ENCODE data around the gene AP3B1.

GRCh38 chr5:78265163-78265562 is 29.3 kb downstream of the AP3B1 start:
- no peak for TF ChIP-seq CTCF (IDR thresholded peaks at IDR 0.05)
- no peak for TF ChIP-seq POLR2AphosphoS5 (IDR thresholded peaks at IDR 0.05)
